RCC 7860 (cell line): ENCODE measurements around the gene HERPUD1.
"Not testable (repeated sequence)": the region's sequence is repeated elsewhere in the genome, so short reads cannot be mapped to it uniquely, and the experiment has no call there.

ENCODE experiments used
- DNase-seq: peaks from one replicate; pipeline ENCODE4 v3.0.0-alpha.2; 2015; ENCODE audit warnings: low spot score
- FAIRE-seq: peaks from 2 replicates; lab custom pipeline; 2012; peaks lifted over from hg19 to GRCh38; lab: Jason Lieb, UNC

The HERPUD1 gene

GRCh38 chr16:56933828-56934598 lies 2.1 kb downstream of the HERPUD1 start:
- DNase-seq: no peak
- FAIRE-seq: no peak

GRCh38 chr16:56934599-56935145 lies 2.7 kb downstream of the HERPUD1 start:
- DNase-seq, FAIRE-seq: not testable (repeated sequence)

DNA sequence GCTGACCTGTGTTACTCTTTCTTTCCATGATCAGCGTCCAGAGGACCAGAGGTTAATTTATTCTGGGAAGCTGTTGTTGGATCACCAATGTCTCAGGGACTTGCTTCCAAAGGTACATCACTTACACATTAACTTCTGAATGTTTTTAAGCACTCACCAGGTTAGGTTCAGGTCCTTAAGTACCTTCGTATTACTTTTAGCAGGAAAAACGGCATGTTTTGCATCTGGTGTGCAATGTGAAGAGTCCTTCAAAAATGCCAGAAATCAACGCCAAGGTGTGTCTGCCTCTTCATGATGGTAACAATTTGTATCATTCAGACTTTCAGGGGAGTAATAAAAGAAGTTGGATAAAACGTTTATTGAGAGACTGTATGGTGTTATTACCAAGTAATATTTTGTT lies 3.3 kb downstream of the HERPUD1 start:
- FAIRE-seq (no peak), DNase-seq (no peak)

- FAIRE-seq (no peak), DNase-seq (no peak)
Measured at GRCh38 chr16:56936491-56936890, 4.5 kb downstream of the HERPUD1 start.

GRCh38 chr16:56936950-56937349 lies 5.0 kb downstream of the HERPUD1 start:
- DNase-seq (no peak), FAIRE-seq (no peak)

GRCh38 chr16:56938664-56939513 lies 6.9 kb downstream of the HERPUD1 start:
- FAIRE-seq (no peak), DNase-seq (no peak)

- no peak for DNase-seq
- FAIRE-seq: no peak
Measured at GRCh38 chr16:56939801-56940200, 7.9 kb downstream of the HERPUD1 start.

GRCh38 chr16:56941092-56941491 lies 9.2 kb downstream of the HERPUD1 start:
- FAIRE-seq (no peak), DNase-seq (no peak)

DNA sequence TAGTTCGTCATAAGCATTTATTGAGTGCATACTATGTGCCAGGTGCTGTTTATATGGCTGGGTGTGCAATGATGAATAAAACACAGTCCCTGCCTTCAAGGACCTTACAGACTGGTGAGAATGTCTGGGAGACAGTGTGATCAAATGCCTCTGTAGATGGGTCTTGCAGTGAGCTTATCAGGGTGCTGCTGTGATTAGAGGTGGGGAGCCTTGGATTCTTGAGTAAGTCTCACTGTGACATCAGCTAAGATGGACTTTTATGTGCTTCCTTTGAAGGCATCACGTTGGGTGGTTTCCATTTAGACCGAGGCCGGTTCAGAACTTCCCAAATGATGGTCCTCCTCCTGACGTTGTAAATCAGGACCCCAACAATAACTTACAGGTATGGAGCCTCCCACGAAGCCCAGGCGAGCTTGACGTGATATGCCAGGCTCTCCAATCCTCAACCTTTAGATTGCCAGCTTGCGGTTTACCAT lies 10.0 kb downstream of the HERPUD1 start:
- no peak for FAIRE-seq
- DNase-seq: no peak

DNA sequence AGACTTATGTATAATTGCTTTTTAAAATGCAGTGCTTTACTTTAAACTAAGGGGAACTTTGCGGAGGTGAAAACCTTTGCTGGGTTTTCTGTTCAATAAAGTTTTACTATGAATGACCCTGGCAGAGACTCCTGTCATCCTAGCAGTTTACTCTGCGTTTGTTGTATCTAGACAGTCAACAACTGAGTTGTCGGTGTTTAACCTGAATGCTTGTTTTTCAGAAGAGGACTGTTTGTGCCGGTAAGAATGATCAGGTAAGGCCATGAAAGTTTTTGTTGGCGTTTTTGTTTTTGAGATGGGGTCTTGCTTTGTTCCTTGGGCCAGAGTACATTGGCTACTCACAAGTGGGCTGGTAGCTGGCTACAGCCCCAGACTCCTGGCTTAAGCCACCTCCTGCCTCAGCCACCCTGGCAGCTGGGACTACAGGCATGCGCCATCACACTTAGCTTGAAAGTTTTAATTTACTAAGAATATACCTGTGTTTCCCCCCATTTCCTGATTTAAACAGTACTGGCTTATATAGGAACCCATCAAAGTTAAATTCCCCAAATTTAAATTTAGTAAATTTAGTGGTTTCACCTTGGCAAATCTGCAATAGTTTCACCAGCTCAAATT lies 11.9 kb downstream of the HERPUD1 start:
- FAIRE-seq (no peak), DNase-seq (no peak)

DNA sequence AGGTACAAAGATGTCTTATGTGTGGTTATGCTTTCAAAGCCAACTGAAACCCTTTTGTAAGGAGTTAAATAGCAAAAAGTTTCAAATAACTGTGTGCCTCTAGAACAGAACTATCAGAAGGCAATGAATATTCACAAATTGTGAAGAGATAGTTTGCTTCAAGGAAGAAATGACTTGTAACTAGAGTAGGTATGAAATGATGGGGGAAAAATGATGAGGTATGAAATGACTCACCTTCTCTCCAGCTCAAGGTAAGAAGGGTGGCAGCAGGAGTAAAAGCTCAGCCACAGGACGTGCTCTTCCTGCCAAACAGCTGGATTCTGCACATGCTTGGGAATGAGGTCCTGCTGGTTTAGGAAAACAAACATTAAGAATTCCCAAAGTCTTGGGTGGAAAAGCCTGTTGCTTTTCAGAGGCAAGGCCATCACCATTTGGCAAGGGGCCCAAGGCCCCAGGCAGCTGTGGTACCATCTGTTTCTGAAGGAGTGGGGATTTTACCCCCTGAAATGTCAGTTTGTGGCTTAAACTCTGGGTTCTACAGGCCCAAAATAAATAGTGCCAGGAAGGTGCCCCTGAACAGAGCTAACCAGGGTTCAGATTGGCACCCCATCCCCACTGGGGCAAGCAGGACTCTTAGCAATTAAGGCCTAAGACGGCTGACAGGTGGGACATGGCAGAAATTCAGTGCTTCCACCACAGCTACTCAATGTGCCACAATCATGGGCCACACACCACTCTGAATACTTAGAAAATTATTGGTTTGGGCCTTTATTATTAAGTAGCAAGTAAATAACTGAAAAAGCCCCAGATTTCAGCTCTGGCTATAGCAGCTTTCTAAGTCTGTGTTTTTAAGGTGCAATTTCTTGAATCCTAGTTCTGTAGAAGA lies 13.3 kb downstream of the HERPUD1 start:
- DNase-seq: no peak

GRCh38 chr16:56945847-56946527 lies 14.0 kb downstream of the HERPUD1 start:
- FAIRE-seq (no peak), DNase-seq (no peak)

More for the DNA sequence above, 13.3 kb downstream of the HERPUD1 start:
- FAIRE-seq: no peak

- DNase-seq (no peak), FAIRE-seq (no peak)
Measured at GRCh38 chr16:56946767-56947603, 15.0 kb downstream of the HERPUD1 start.

- DNase-seq: no peak
- no peak for FAIRE-seq
Measured at GRCh38 chr16:56947604-56947995, 15.7 kb downstream of the HERPUD1 start.

- FAIRE-seq: no peak
- no peak for DNase-seq
Measured at GRCh38 chr16:56948234-56948633, 16.3 kb downstream of the HERPUD1 start.

GRCh38 chr16:56950051-56950450 lies 18.1 kb downstream of the HERPUD1 start:
- DNase-seq: no peak
- FAIRE-seq: no peak

GRCh38 chr16:56950455-56950854 lies 18.5 kb downstream of the HERPUD1 start:
- FAIRE-seq (no peak), DNase-seq (no peak)

GRCh38 chr16:56950881-56951771 lies 19.2 kb downstream of the HERPUD1 start:
- no peak for FAIRE-seq
- no peak for DNase-seq
